GM18951 (cell line): ENCODE results near the gene GRIN3A.

Source experiments
- POLR2A ChIP-seq: IDR thresholded peaks from 4 replicates; pipeline ENCODE4 v1.6.1; 2011; ENCODE audit warnings: mild to moderate bottlenecking; ENCODE audit not compliant: insufficient read length, insufficient read depth; ENCODE audit errors: extremely low read depth
- in situ Hi-C: fragments of 300-500 bp; cut with MboI; formaldehyde crosslinking; loops from one replicate; pipeline ENCODE4 v1.12.0; 2022; ENCODE audit warnings: low sequenced_read_pairs, mixed read lengths, inconsistent platforms; ENCODE audit not compliant: unreplicated experiment

Gene GRIN3A

GRCh38 chr9:101636247-101636646 is 102.2 kb downstream of the GRIN3A start:
- TF ChIP-seq POLR2A = no peak
- in situ Hi-C loops = no loop called here

- in situ Hi-C loops = no loop called here
- no peak for TF ChIP-seq POLR2A
Observed at GRCh38 chr9:101635473-101635872, 103.0 kb downstream of the GRIN3A start.

- TF ChIP-seq POLR2A = no peak
- in situ Hi-C loops = no loop called here
Observed at GRCh38 chr9:101634741-101635409, 103.6 kb downstream of the GRIN3A start.

GRCh38 chr9:101632611-101633010 is 105.8 kb downstream of the GRIN3A start:
- no peak for TF ChIP-seq POLR2A
- in situ Hi-C loops = no loop called here

GRCh38 chr9:101631892-101632291 is 106.6 kb downstream of the GRIN3A start:
- in situ Hi-C loops = no loop called here

GRCh38 chr9:101629636-101630035 is 108.8 kb downstream of the GRIN3A start:
- in situ Hi-C loops = no loop called here
- TF ChIP-seq POLR2A = no peak

More at GRCh38 chr9:101631892-101632291, 106.6 kb downstream of the GRIN3A start:
- TF ChIP-seq POLR2A = no peak

- no peak for TF ChIP-seq POLR2A
- in situ Hi-C loops = no loop called here
Observed at GRCh38 chr9:101628173-101628572, 110.3 kb downstream of the GRIN3A start.

GRCh38 chr9:101626295-101626694 is 112.2 kb downstream of the GRIN3A start:
- TF ChIP-seq POLR2A = no peak
- in situ Hi-C loops = no loop called here

GRCh38 chr9:101625876-101626275 is 112.6 kb downstream of the GRIN3A start:
- in situ Hi-C loops = no loop called here
- no peak for TF ChIP-seq POLR2A

GRCh38 chr9:101620452-101620851 is 118.0 kb downstream of the GRIN3A start:
- in situ Hi-C loops = no loop called here

GRCh38 chr9:101618698-101619097 is 119.7 kb downstream of the GRIN3A start:
- in situ Hi-C loops = no loop called here
- TF ChIP-seq POLR2A = no peak

More at GRCh38 chr9:101620452-101620851, 118.0 kb downstream of the GRIN3A start:
- no peak for TF ChIP-seq POLR2A

- in situ Hi-C loops = no loop called here
- no peak for TF ChIP-seq POLR2A
Observed at GRCh38 chr9:101605547-101605946, 132.9 kb downstream of the GRIN3A start.

- no peak for TF ChIP-seq POLR2A
- in situ Hi-C loops = no loop called here
Observed at GRCh38 chr9:101604296-101604695, 134.2 kb downstream of the GRIN3A start.

- in situ Hi-C loops = no loop called here
- TF ChIP-seq POLR2A = no peak
Observed at GRCh38 chr9:101601904-101602765, 136.3 kb downstream of the GRIN3A start.

- in situ Hi-C loops = no loop called here
Observed at GRCh38 chr9:101594796-101595195, 143.7 kb downstream of the GRIN3A start, which contains the start of gene PPP3R2. Gene PPP3R2 (minus strand): TSS chr9:101594969. CDS start chr9:101594921, 48 bp downstream.

More at GRCh38 chr9:101594796-101595195, 143.7 kb downstream of the GRIN3A start, which contains the start of gene PPP3R2:
- TF ChIP-seq POLR2A = no peak
